LNCAP (cell line): ENCODE measurements around the gene ERGIC3.

Experiments
- TF ChIP-seq, protein P1 (sequence below): fragments of 450-650 bp; IDR thresholded peaks from 2 replicates; pipeline ENCODE4 v1.5.1; 2017; ENCODE audit warnings: mild to moderate bottlenecking

ERGIC3 gene

DNA sequence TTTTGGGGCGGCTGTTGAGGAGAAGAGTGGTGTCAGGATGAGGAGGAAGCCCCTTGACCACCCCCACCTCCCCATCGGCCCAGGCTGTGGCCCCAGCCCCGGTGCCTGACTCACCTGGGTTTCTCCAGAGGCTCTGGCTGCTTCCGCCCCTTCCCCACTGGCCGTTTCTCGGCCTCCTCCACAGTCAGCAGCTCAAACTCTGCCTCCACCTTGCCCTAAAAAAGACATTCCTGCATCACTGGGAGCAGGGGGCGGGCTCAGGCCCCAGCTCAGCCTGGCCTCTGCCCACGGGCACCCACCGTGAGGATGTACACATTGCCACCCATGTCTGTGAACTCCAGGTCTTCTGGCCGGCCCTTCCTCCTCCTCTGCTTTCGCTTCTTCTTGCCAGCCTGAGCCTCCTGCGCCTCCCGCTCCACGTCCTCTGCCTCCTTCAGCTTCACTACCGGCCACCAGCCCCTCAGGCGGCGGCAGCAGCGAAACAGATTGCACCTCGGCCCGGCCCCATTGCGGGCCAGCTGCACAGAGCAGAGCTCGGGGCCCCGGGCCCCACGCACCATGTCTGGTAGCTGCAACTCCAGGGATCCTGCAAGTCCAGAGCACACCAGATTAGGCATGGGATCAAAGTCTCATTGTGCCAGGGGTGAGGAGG, 17.3 kb downstream of the ERGIC3 start:
- TF ChIP-seq, protein P1, sequence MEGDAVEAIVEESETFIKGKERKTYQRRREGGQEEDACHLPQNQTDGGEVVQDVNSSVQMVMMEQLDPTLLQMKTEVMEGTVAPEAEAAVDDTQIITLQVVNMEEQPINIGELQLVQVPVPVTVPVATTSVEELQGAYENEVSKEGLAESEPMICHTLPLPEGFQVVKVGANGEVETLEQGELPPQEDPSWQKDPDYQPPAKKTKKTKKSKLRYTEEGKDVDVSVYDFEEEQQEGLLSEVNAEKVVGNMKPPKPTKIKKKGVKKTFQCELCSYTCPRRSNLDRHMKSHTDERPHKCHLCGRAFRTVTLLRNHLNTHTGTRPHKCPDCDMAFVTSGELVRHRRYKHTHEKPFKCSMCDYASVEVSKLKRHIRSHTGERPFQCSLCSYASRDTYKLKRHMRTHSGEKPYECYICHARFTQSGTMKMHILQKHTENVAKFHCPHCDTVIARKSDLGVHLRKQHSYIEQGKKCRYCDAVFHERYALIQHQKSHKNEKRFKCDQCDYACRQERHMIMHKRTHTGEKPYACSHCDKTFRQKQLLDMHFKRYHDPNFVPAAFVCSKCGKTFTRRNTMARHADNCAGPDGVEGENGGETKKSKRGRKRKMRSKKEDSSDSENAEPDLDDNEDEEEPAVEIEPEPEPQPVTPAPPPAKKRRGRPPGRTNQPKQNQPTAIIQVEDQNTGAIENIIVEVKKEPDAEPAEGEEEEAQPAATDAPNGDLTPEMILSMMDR = no peak

DNA sequence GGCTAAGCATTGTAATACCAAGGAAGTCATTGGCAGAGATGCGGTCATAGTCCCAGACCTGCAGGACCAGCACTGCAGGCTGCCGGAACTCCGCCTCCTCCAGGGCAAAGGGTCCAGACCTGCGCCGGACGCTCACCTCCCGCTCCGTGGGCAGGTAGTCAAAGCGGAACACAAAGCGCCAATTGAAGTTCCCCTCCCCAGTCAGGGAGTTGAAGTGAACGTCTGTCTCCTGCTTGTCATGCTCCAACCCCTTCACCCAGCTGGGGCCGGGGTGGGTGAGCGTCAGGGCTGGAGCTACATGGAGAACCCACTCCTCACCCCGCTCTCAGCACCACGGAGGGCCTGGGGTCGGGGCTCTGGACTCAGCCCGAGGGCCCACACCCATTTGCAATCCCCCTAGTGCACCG, 18.2 kb downstream of the ERGIC3 start:
- TF ChIP-seq, protein P1 = no peak

DNA sequence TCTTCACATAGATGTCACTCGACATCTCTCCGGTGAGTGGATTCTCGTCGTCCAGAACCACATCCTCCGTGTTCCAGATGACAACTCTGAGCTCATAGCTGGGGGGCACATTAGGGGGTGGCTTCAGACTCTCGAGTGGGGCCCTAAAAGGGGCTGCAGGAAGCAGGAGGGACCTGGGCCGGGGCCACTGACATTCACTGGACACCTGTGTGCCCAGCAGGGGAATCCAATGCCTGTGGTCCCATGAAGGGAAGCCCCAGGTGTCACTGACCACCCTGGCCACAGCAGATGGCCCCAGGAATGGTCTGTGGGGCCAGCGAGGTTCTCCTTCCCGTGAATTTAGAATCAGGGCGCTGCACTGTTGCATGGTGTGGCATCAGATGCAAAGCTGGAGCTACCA, 18.7 kb downstream of the ERGIC3 start:
- TF ChIP-seq, protein P1 = no peak

DNA sequence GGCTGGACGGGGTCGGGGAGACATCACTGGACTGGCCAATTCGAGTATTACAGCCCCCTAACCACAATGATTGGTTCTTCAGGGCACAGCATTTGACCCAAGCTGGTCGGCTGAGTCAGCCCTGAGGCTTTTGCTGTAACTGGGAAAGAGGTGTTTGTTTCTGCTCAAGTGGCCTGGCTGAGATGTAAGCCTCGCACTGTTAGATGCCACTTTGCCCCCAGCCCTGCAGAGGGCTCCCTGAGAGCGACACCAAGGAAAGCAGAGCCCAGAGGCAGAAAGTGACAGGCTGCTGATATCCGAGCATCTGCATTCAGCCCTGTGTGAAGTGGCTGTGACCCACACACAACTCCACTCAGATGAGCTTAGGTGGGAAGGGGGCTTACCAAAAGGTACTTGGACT, 19.4 kb downstream of the ERGIC3 start:
- TF ChIP-seq, protein P1 = peak; percentile 27; the same call in 1 of the 2 replicates

DNA sequence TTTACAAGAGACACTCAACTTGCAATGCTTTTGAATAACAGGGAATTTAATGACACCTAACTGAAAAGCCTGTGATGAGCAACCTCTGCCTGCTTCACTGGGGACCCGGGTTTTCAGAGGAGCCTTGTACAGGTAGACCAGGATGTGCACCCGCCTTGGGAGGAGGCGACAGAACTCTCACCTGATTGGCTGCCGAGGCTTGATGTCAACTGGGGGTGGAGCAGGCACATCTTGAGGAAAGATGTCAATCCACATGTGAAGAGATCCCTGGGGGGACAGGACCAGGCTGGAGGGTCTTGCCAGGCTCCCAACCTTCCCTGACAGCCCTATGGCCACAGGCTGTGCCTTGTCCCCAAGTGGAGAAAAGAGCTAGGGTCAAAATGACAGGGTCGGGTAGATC, 19.8 kb downstream of the ERGIC3 start:
- TF ChIP-seq, protein P1 = no peak

DNA sequence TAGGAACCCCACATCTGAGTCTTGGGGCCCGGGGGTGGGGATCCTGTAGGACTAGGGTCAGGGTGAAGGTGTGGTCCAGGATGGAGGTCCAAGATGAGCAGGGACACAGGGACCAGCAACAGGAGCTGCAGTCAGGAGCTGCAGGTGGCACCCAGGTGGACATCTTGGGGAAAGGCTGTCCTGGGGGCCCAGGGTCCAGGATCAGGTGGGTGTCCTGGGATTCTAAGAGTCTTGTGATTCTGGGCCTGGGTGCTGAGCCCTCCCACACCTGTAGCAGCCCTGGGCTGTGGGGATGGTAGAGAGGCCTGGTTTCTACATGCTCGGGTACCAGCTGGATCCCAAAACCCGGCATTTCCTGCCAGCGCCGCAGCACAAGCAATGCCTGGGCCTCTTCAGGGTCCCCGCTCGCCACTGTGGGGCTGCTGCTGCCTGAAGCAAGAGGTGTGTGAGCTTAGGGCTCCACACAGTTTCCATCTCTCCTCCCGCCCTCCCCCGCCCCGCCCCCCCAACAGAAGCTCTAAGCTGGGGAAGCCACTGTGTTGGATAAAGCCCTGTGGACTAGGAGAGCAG, 20.7 kb downstream of the ERGIC3 start:
- TF ChIP-seq, protein P1 = no peak

DNA sequence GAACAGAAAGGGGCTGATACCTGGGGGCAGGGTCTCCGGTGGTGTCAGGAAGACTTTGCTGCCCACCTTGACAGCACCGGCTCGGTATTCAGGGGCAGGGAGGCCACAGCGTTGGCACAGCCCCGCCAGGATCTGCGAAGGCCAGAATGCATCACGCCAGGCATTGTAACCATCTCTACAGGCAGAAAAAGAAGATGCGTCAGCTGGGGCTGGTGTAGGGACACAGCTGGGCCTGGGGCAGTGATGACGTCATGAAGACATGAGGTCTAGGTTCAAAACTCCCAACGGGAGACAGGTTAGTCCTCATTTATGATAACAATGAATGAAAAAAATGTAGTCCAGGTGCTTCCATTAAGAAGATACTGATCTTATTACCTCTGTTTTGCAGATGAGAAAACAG, 22.0 kb downstream of the ERGIC3 start:
- TF ChIP-seq, protein P1 = no peak
